Nephron (organoid): ENCODE results near the gene CHPT1.

Experiments used
- H3K27ac Mint-ChIP-seq, 3 experiments: 2 replicates each; pipeline ENCODE4 v1.8.0; 2020; ENCODE audit warnings: mixed read lengths in 3 of 3, mild to moderate bottlenecking in 2 of 3, moderate library complexity in 1 of 3
- H3K27me3 Mint-ChIP-seq: 2 replicates; pipeline ENCODE4 v1.8.0; 2021; ENCODE audit warnings: low read depth, mild to moderate bottlenecking, moderate library complexity, mixed read lengths
- H3K36me3 Mint-ChIP-seq: 2 replicates; pipeline ENCODE4 v1.8.0; 2020; ENCODE audit warnings: low read depth, mixed read lengths
- H3K4me1 Mint-ChIP-seq: 2 replicates; pipeline ENCODE4 v1.8.0; 2020; ENCODE audit warnings: mixed read lengths
- H3K4me3 Mint-ChIP-seq, 3 experiments: 2 replicates each; pipeline ENCODE4 v1.8.0; 2020; ENCODE audit warnings: mild to moderate bottlenecking in 3 of 3, mixed read lengths in 3 of 3, moderate library complexity in 2 of 3
- H3K9me3 Mint-ChIP-seq: 2 replicates; pipeline ENCODE4 v1.8.0; 2020; ENCODE audit warnings: mixed read lengths
- TF ChIP-seq, protein P1 (sequence below), 3 experiments: fragments of 200-600 bp; sonication (generic); IDR thresholded peaks; one replicate each; pipeline ENCODE4 v1.5.0; 2021; ENCODE audit warnings: antibody characterized with exemption in 3 of 3; ENCODE audit not compliant: unreplicated experiment in 3 of 3

The CHPT1 gene

GRCh38 chr12:101768781-101769180 is 71.3 kb downstream of the CHPT1 start:
- TF ChIP-seq, protein P1, sequence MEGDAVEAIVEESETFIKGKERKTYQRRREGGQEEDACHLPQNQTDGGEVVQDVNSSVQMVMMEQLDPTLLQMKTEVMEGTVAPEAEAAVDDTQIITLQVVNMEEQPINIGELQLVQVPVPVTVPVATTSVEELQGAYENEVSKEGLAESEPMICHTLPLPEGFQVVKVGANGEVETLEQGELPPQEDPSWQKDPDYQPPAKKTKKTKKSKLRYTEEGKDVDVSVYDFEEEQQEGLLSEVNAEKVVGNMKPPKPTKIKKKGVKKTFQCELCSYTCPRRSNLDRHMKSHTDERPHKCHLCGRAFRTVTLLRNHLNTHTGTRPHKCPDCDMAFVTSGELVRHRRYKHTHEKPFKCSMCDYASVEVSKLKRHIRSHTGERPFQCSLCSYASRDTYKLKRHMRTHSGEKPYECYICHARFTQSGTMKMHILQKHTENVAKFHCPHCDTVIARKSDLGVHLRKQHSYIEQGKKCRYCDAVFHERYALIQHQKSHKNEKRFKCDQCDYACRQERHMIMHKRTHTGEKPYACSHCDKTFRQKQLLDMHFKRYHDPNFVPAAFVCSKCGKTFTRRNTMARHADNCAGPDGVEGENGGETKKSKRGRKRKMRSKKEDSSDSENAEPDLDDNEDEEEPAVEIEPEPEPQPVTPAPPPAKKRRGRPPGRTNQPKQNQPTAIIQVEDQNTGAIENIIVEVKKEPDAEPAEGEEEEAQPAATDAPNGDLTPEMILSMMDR (IDR thresholded peaks at IDR 0.05; ENCODE audit: unreplicated experiment in 3 of 3) = no peak
- H3K4me1 Mint-ChIP-seq = peaks cover 7% of the 10 kb centered on the region
- H3K36me3 Mint-ChIP-seq = peaks cover 17% of the 10 kb centered on the region
- H3K27me3 Mint-ChIP-seq = no peaks in the 10 kb centered on the region
- H3K27ac Mint-ChIP-seq = no peak overlapping the region
- no peaks in the 10 kb centered on the region for H3K9me3 Mint-ChIP-seq
- no peak overlapping the region for H3K4me3 Mint-ChIP-seq

GRCh38 chr12:101769865-101770264 is 72.4 kb downstream of the CHPT1 start:
- TF ChIP-seq, protein P1 (IDR thresholded peaks at IDR 0.05; ENCODE audit: unreplicated experiment in 3 of 3) = no peak
- Mint-ChIP-seq H3K9me3 (no peaks in the 10 kb centered on the region), H3K4me1 (no peaks in the 10 kb centered on the region), H3K4me3 (no peak overlapping the region), H3K36me3 (peaks cover 17% of the 10 kb centered on the region), H3K27me3 (no peaks in the 10 kb centered on the region), H3K27ac (no peak overlapping the region)

GRCh38 chr12:101772012-101772775 is 74.8 kb downstream of the CHPT1 start:
- TF ChIP-seq, protein P1 (IDR thresholded peaks at IDR 0.05; ENCODE audit: unreplicated experiment in 3 of 3) = no peak
- Mint-ChIP-seq H3K4me3 (no peak overlapping the region), H3K36me3 (peaks cover 5% of the 10 kb centered on the region), H3K4me1 (no peaks in the 10 kb centered on the region), H3K27me3 (no peaks in the 10 kb centered on the region), H3K27ac (no peak overlapping the region), H3K9me3 (no peaks in the 10 kb centered on the region)

DNA sequence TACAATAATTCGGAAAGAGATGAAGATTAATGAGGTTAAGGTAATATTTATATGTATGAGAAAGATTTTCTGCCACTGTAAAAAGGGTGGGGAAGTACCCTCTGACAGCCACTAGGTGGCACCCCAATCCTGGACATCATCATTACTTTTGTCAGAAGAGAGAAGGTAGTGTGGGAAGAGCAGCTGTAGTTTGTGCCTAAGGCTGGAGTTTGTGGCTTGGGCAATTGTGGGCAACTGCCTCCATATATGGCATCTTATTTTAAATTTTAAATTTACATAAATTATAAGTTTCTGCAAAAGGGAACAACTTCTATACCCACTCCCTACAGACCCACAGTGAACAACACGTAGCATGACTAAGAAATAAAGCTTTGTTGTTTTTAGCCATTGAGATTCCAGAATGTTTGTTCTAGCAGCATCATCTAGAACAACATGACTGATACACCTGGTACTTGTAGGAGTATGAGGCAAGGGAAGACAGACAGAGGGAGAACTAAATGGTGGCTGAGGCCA is 76.3 kb downstream of the CHPT1 start:
- Mint-ChIP-seq H3K36me3 (peaks cover 5% of the 10 kb centered on the region), H3K27me3 (no peaks in the 10 kb centered on the region), H3K4me3 (no peak overlapping the region), H3K9me3 (no peaks in the 10 kb centered on the region), H3K4me1 (no peaks in the 10 kb centered on the region), H3K27ac (no peak overlapping the region)
- TF ChIP-seq, protein P1 (IDR thresholded peaks at IDR 0.05; ENCODE audit: unreplicated experiment in 3 of 3) = peak; percentile 86 to 95 (median 94)

GRCh38 chr12:101775816-101776215 is 78.4 kb downstream of the CHPT1 start:
- Mint-ChIP-seq H3K27ac (no peak overlapping the region), H3K4me1 (no peaks in the 10 kb centered on the region), H3K36me3 (peaks cover 7% of the 10 kb centered on the region), H3K9me3 (no peaks in the 10 kb centered on the region), H3K27me3 (no peaks in the 10 kb centered on the region), H3K4me3 (no peak overlapping the region)
- TF ChIP-seq, protein P1 (IDR thresholded peaks at IDR 0.05; ENCODE audit: unreplicated experiment in 3 of 3) = no peak

DNA sequence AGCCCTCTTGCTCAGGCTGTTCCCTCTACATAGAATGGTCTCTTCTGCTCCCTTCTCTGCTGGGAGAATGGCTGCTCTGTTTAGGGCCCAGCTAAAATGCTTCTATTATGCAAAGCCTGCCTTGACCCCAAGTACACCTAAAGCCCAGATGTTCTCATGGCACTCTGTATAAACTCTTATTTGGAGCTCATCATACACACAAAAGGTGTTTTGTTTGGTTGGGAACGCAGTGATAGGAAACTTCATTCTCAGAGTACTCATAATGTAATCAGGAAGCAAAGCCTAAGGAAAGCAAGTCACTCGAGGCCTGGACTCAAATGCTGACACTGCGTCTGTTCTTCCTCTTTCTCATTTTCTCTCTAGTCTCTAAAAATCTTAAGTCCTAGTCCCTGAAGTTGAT is 80.0 kb downstream of the CHPT1 start:
- no peak overlapping the region for H3K4me3 Mint-ChIP-seq
- peaks cover 1% of the 10 kb centered on the region for H3K4me1 Mint-ChIP-seq
- peaks cover 7% of the 10 kb centered on the region for H3K36me3 Mint-ChIP-seq
- no peaks in the 10 kb centered on the region for H3K9me3 Mint-ChIP-seq
- H3K27me3 Mint-ChIP-seq = no peaks in the 10 kb centered on the region
- H3K27ac Mint-ChIP-seq = no peak overlapping the region
- TF ChIP-seq, protein P1 (IDR thresholded peaks at IDR 0.05; ENCODE audit: unreplicated experiment in 3 of 3) = no peak
